GM23338 (cell line): ENCODE results near the gene SHISA8. TPM values are rescaled to one million over a fixed set of nuclear protein-coding genes. Genes with fewer than 3 reads are reported as not detected.
A peak's percentile ranks its signal among the peaks of the same experiment; 100 is the strongest.

ENCODE experiments used
- ATAC-seq: fragments of 200-7000 bp; cut with Tn5 transposase; 3 replicates; pipeline ENCODE4 v1.9.1; 2020
- DNase-seq: peaks from one replicate; pipeline ENCODE4 v3.0.0-alpha.2; 2015; ENCODE audit warnings: low spot score
- H2AFZ ChIP-seq: fragments of 200-600 bp; sonication (generic); 2 replicates; pipeline ENCODE4 v1.8.0; 2016; ENCODE audit warnings: antibody characterized with exemption, mild to moderate bottlenecking, moderate library complexity
- H3F3A ChIP-seq: fragments of 200-600 bp; sonication (generic); replicated peaks from 2 replicates; pipeline ENCODE4 v1.8.0; 2017; ENCODE audit warnings: antibody characterized with exemption, mixed run types, low read depth
- H3K27ac ChIP-seq: fragments of 200-600 bp; sonication (generic); 2 replicates; pipeline ENCODE4 v1.6.1; 2016; ENCODE audit warnings: low read depth
- H3K27me3 ChIP-seq: fragments of 200-600 bp; sonication (generic); 2 replicates; pipeline ENCODE4 v1.8.0; 2016; ENCODE audit warnings: mild to moderate bottlenecking, mixed run types, moderate library complexity; ENCODE audit not compliant: insufficient read depth
- H3K36me3 ChIP-seq: fragments of 200-600 bp; sonication (generic); 2 replicates; pipeline ENCODE4 v1.8.0; 2016; ENCODE audit warnings: mild to moderate bottlenecking; ENCODE audit not compliant: insufficient read depth
- H3K4me1 ChIP-seq: fragments of 200-600 bp; sonication (generic); 2 replicates; pipeline ENCODE4 v1.8.0; 2016; ENCODE audit warnings: mild to moderate bottlenecking, moderate library complexity; ENCODE audit not compliant: insufficient read depth
- H3K4me2 ChIP-seq: fragments of 200-600 bp; sonication (generic); 2 replicates; pipeline ENCODE4 v1.7.1; 2017; ENCODE audit warnings: mixed run types
- H3K4me3 ChIP-seq: fragments of 200-600 bp; sonication (generic); 2 replicates; pipeline ENCODE4 v1.6.1; 2016; ENCODE audit warnings: mixed run types
- H3K79me2 ChIP-seq: fragments of 200-600 bp; sonication (generic); replicated peaks from 2 replicates; pipeline ENCODE4 v1.8.0; 2017; ENCODE audit warnings: mild to moderate bottlenecking; ENCODE audit not compliant: insufficient read depth
- H3K9me2 ChIP-seq: fragments of 200-600 bp; sonication (generic); 2 replicates; pipeline ENCODE4 v1.8.0; 2017; ENCODE audit not compliant: insufficient read depth
- H4K20me1 ChIP-seq: fragments of 200-600 bp; sonication (generic); replicated peaks from 2 replicates; pipeline ENCODE4 v1.8.0; 2017; ENCODE audit warnings: mild to moderate bottlenecking; ENCODE audit not compliant: insufficient read depth
- H3K27ac Mint-ChIP-seq: 2 replicates; pipeline ENCODE4 v1.8.0; 2020; ENCODE audit warnings: inconsistent platforms, mild to moderate bottlenecking, moderate library complexity, mixed read lengths
- H3K27me3 Mint-ChIP-seq: 3 replicates; pipeline ENCODE4 v1.8.0; 2022; ENCODE audit warnings: low read depth, mild to moderate bottlenecking, moderate library complexity, mixed read lengths, inconsistent platforms; ENCODE audit not compliant: insufficient read depth, poor library complexity
- H3K36me3 Mint-ChIP-seq: 3 replicates; pipeline ENCODE4 v1.8.0; 2021; ENCODE audit warnings: low read depth, mild to moderate bottlenecking, inconsistent platforms, moderate library complexity, mixed read lengths
- H3K4me1 Mint-ChIP-seq: 3 replicates; pipeline ENCODE4 v1.8.0; 2020; ENCODE audit warnings: mild to moderate bottlenecking, inconsistent platforms, mixed read lengths
- H3K4me3 Mint-ChIP-seq: 3 replicates; pipeline ENCODE4 v1.8.0; 2021; ENCODE audit warnings: moderate library complexity, mild to moderate bottlenecking, inconsistent platforms, mixed read lengths
- H3K9me3 Mint-ChIP-seq: 3 replicates; pipeline ENCODE4 v1.8.0; 2020; ENCODE audit warnings: moderate library complexity, mild to moderate bottlenecking, inconsistent platforms, mixed read lengths
- CREB1 ChIP-seq: fragments of 250-450 bp; sonication (Bioruptor Pico); IDR thresholded peaks from 2 replicates; pipeline ENCODE4 v1.5.0; 2020; ENCODE audit warnings: low read depth, mild to moderate bottlenecking, moderate library complexity
- ETS1 ChIP-seq: IDR thresholded peaks from 2 replicates; pipeline ENCODE4 v1.6.1; 2016; ENCODE audit warnings: antibody characterized with exemption
- NANOG ChIP-seq: IDR thresholded peaks from 2 replicates; pipeline ENCODE4 v1.6.1; 2016; ENCODE audit warnings: antibody characterized with exemption, borderline replicate concordance
- POLR2AphosphoS5 ChIP-seq: IDR thresholded peaks from 2 replicates; pipeline ENCODE4 v1.6.1; 2016; ENCODE audit warnings: antibody characterized with exemption, low read depth
- STAT1 ChIP-seq: IDR thresholded peaks from one replicate; pipeline ENCODE4 v1.6.1; 2016; ENCODE audit warnings: antibody characterized with exemption; ENCODE audit not compliant: unreplicated experiment
- ZNF114 ChIP-seq: fragments of 250-450 bp; sonication (Bioruptor Pico); IDR thresholded peaks from 2 replicates; pipeline ENCODE4 v1.5.0; 2020; ENCODE audit warnings: mild to moderate bottlenecking, moderate library complexity
- ZNF331 ChIP-seq: fragments of 250-450 bp; sonication (Bioruptor Pico); IDR thresholded peaks from 2 replicates; pipeline ENCODE4 v1.5.0; 2020; ENCODE audit warnings: low read depth, mild to moderate bottlenecking, moderate library complexity
- ZNF462 ChIP-seq: fragments of 250-450 bp; sonication (Bioruptor Pico); IDR thresholded peaks from 2 replicates; pipeline ENCODE4 v1.5.0; 2020; ENCODE audit warnings: mild to moderate bottlenecking, moderate library complexity
- polyA plus RNA-seq: library from polyadenylated mRNA; unstranded; fragments of >200 nt; fragmentation: Nextera tagmentation; extraction: Ambion mirVana; gene quantifications from 2 replicates; pipeline ENCODE4 v1.2.1, GENCODE V29; 2016
- total RNA-seq: library from RNA; depleted of rRNA; stranded (reverse); fragments of >200 nt; shearing (Covaris generic); gene quantifications from 2 replicates; pipeline ENCODE4 v1.2.3, GENCODE V29; 2014

The SHISA8 gene
- total and polyA plus RNA-seq, 2 experiments from 2014 or later, result 5.1 TPM; not detected in 1

- TF ChIP-seq ZNF462, result no peak
- TF ChIP-seq STAT1, result no peak
- no peak for TF ChIP-seq NANOG
- no peak for TF ChIP-seq ETS1
- no peak for TF ChIP-seq POLR2AphosphoS5
- no peak for TF ChIP-seq ZNF331
- no peak for TF ChIP-seq ZNF114
Measured at GRCh38 chr22:41943661-41944209, 28.9 kb upstream of the SHISA8 start (continued).

GRCh38 chr22:41940832-41941765, 26.2 kb upstream of the SHISA8 start:
- Mint-ChIP-seq H3K27me3 (peaks cover 13% of the 10 kb centered on the region), H3K36me3 (peaks cover 85% of the 10 kb centered on the region), H3K4me1 (peaks cover 19% of the 10 kb centered on the region), H3K4me3 (no peak overlapping the region), H3K27ac (no peak overlapping the region; the same call in none of the 2 replicates), H3K9me3 (no peaks in the 10 kb centered on the region)
- ATAC-seq, result peak; percentile 89
- no peak overlapping the region for H3K4me3 ChIP-seq
- H3K36me3 ChIP-seq, result peaks cover 14% of the 10 kb centered on the region; the same call in 1 of the 2 replicates
- no peak overlapping the region for H3K4me2 ChIP-seq
- no peaks in the 10 kb centered on the region for H3K27me3 ChIP-seq
- H3K79me2 ChIP-seq, result peaks cover 10% of the 10 kb centered on the region
- H4K20me1 ChIP-seq, result peaks cover 34% of the 10 kb centered on the region
- no peaks in the 10 kb centered on the region for H3K9me2 ChIP-seq
- peaks cover 36% of the 10 kb centered on the region for H3F3A ChIP-seq
- peaks cover 23% of the 10 kb centered on the region for H3K4me1 ChIP-seq
- no peak overlapping the region for H2AFZ ChIP-seq
- 0 out of 2 replicates have a peak overlapping the region, but pooled peaks have one; percentile 32 for H3K27ac ChIP-seq
- peak; percentile 90 for DNase-seq
- TF ChIP-seq POLR2AphosphoS5, result no peak; the same call in 1 of the 2 replicates
- TF ChIP-seq CREB1, result peak; percentile 13; the same call in 1 of the 2 replicates
- no peak for TF ChIP-seq ETS1
- TF ChIP-seq STAT1, result no peak
